ENCODE results near the gene SAP25. TPM values are rescaled to one million over a fixed set of nuclear protein-coding genes. Genes with fewer than 3 reads are reported as not detected.

The SAP25 gene
- total and polyA plus RNA-seq, 2 of the 8 experiments (the other 6 are each of a cell fraction or from before 2014, with no cell fraction given), result 3.6 to 5.8 TPM

GRCh38 chr7:100553032-100553431, 20.7 kb downstream of the SAP25 start (continued):
- TF ChIP-seq SRF (IDR thresholded peaks at IDR 0.05; ENCODE audit: low read depth, low read length) (no peak), CBX5 (IDR thresholded peaks at IDR 0.05; ENCODE audit: low read depth, low read length) (no peak), KDM1A (IDR thresholded peaks at IDR 0.05; ENCODE audit: borderline replicate concordance, low read length) (no peak)
